Endodermal cell (in vitro differentiated cells): ENCODE measurements around the gene TMIE. TPM values are rescaled to one million over a fixed set of nuclear protein-coding genes. Genes with fewer than 3 reads are reported as not detected.
"Not testable (repeated sequence)": the region's sequence is repeated elsewhere in the genome, so short reads cannot be mapped to it uniquely, and the experiment has no call there.

ENCODE experiments used
- DNase-seq: peaks from one replicate; pipeline ENCODE4 v3.0.0-alpha.2; 2017
- H3K27ac ChIP-seq: 2 replicates; pipeline ENCODE4 v1.5.1; 2013; ENCODE audit warnings: mild to moderate bottlenecking, low read depth, low read length, moderate library complexity
- H3K27me3 ChIP-seq: 2 replicates; pipeline ENCODE4 v1.6.1; 2013; ENCODE audit warnings: mild to moderate bottlenecking, low read length, moderate library complexity; ENCODE audit not compliant: insufficient read depth, control insufficient read depth, poor library complexity, severe bottlenecking
- H3K36me3 ChIP-seq: 2 replicates; pipeline ENCODE4 v1.7.0; 2013; ENCODE audit warnings: mild to moderate bottlenecking, low read length, moderate library complexity; ENCODE audit not compliant: control insufficient read depth, insufficient read depth
- H3K4me1 ChIP-seq: one replicate; pipeline ENCODE4 v1.7.0; 2013; ENCODE audit warnings: low read length; ENCODE audit not compliant: control insufficient read depth, insufficient read depth
- H3K4me3 ChIP-seq: 2 replicates; pipeline ENCODE4 v1.5.1; 2013; ENCODE audit warnings: mild to moderate bottlenecking, low read length, moderate library complexity
- H3K9ac ChIP-seq: 2 replicates; pipeline ENCODE4 v1.6.1; 2013; ENCODE audit warnings: mild to moderate bottlenecking, low read length, moderate library complexity; ENCODE audit not compliant: poor library complexity, severe bottlenecking; ENCODE audit errors: extremely low read depth
- H3K9me3 ChIP-seq: 2 replicates; pipeline ENCODE4 v1.6.1; 2013; ENCODE audit warnings: mild to moderate bottlenecking, low read length, moderate library complexity; ENCODE audit not compliant: control insufficient read depth
- H3K27ac Mint-ChIP-seq: 2 replicates; pipeline ENCODE4 v1.8.0; 2020; ENCODE audit warnings: mixed read lengths
- H3K27me3 Mint-ChIP-seq: 2 replicates; pipeline ENCODE4 v1.8.0; 2021; ENCODE audit warnings: mild to moderate bottlenecking, mixed read lengths; ENCODE audit not compliant: insufficient read depth
- H3K36me3 Mint-ChIP-seq: 2 replicates; pipeline ENCODE4 v1.8.0; 2020; ENCODE audit warnings: low read depth, mixed read lengths
- H3K4me1 Mint-ChIP-seq: 2 replicates; pipeline ENCODE4 v1.8.0; 2020; ENCODE audit warnings: mixed read lengths
- H3K4me3 Mint-ChIP-seq: 2 replicates; pipeline ENCODE4 v1.8.0; 2020; ENCODE audit warnings: mild to moderate bottlenecking, moderate library complexity, mixed read lengths
- H3K9me3 Mint-ChIP-seq: 2 replicates; pipeline ENCODE4 v1.8.0; 2020; ENCODE audit warnings: mild to moderate bottlenecking, mixed read lengths
- WGBS, 2 experiments: methylation state at CpG; one replicate each; pipeline versions ENCODE4 v1.1.5 to v1.1.7; 2013; ENCODE audit warnings: missing lambda C conversion rate in 2 of 2, mixed read lengths in 1 of 2; ENCODE audit not compliant: insufficient coverage in 1 of 2, insufficient read length in 1 of 2; 5-methylcytosine and 5-hydroxymethylcytosine counted together
- total RNA-seq, 2 donors: library from RNA; stranded (reverse); fragmentation: NEBNext Ultra II Directional in 1 of 2; extraction: Animal tissue kit (Norgen Biotek cat#: 25700) in 1 of 2; gene quantifications; 2 replicates in 1 of 2; 3 replicates in 1 of 2; pipeline ENCODE4 v1.2.1, GENCODE V29; 2021
- TF ChIP-seq, protein P1 (sequence below): fragments of 200-600 bp; sonication (generic); conservative IDR thresholded peaks from 2 replicates; pipeline ENCODE4 v1.5.0; 2021; ENCODE audit warnings: antibody characterized with exemption, mild to moderate bottlenecking

TMIE gene
- total RNA-seq, 2 donors from 2014 or later, result 1.0 to 1.1 TPM

- H3K4me1 Mint-ChIP-seq, result no peaks in the 10 kb centered on the region
- peaks cover 4% of the 10 kb centered on the region for H3K27me3 Mint-ChIP-seq
- TF ChIP-seq, protein P1, sequence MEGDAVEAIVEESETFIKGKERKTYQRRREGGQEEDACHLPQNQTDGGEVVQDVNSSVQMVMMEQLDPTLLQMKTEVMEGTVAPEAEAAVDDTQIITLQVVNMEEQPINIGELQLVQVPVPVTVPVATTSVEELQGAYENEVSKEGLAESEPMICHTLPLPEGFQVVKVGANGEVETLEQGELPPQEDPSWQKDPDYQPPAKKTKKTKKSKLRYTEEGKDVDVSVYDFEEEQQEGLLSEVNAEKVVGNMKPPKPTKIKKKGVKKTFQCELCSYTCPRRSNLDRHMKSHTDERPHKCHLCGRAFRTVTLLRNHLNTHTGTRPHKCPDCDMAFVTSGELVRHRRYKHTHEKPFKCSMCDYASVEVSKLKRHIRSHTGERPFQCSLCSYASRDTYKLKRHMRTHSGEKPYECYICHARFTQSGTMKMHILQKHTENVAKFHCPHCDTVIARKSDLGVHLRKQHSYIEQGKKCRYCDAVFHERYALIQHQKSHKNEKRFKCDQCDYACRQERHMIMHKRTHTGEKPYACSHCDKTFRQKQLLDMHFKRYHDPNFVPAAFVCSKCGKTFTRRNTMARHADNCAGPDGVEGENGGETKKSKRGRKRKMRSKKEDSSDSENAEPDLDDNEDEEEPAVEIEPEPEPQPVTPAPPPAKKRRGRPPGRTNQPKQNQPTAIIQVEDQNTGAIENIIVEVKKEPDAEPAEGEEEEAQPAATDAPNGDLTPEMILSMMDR, result no peak
- Histone ChIP-seq H3K9ac (no peak overlapping the region), H3K4me1 (no peaks in the 10 kb centered on the region), H3K36me3 (no peaks in the 10 kb centered on the region), H3K9me3 (no peaks in the 10 kb centered on the region), H3K4me3 (no peak overlapping the region), H3K27ac (no peak overlapping the region), H3K27me3 (no peaks in the 10 kb centered on the region)
- WGBS, 2 experiments, result 84 to 88% methylated on average over 2 of the region's 2 CpGs
- no peaks in the 10 kb centered on the region for H3K36me3 Mint-ChIP-seq
- no peaks in the 10 kb centered on the region for H3K9me3 Mint-ChIP-seq
- H3K27ac Mint-ChIP-seq, result no peak overlapping the region
- no peak for DNase-seq
- no peak overlapping the region for H3K4me3 Mint-ChIP-seq
These were observed 47.0 kb downstream of the TMIE start for GRCh38 chr3:46748170-46748569.

- no peaks in the 10 kb centered on the region for H3K36me3 Mint-ChIP-seq
- no peaks in the 10 kb centered on the region for H3K9me3 Mint-ChIP-seq
- H3K4me3 Mint-ChIP-seq, result no peak overlapping the region
- H3K27me3 ChIP-seq, result no peaks in the 10 kb centered on the region
- H3K9ac ChIP-seq, result no peak overlapping the region
- no peaks in the 10 kb centered on the region for H3K4me1 ChIP-seq
- no peaks in the 10 kb centered on the region for H3K9me3 ChIP-seq
- no peak overlapping the region for H3K27ac ChIP-seq
- no peak overlapping the region for H3K4me3 ChIP-seq
- no peaks in the 10 kb centered on the region for H3K4me1 Mint-ChIP-seq
- TF ChIP-seq, protein P1, result no peak
- no peaks in the 10 kb centered on the region for H3K36me3 ChIP-seq
- H3K27ac Mint-ChIP-seq, result no peak overlapping the region
- peaks cover 4% of the 10 kb centered on the region for H3K27me3 Mint-ChIP-seq
- DNase-seq, result no peak
- 88 to 91% methylated on average over 4 of the region's 4 CpGs for WGBS, 2 experiments
These were observed 47.9 kb downstream of the TMIE start for GRCh38 chr3:46749129-46749528.

DNA sequence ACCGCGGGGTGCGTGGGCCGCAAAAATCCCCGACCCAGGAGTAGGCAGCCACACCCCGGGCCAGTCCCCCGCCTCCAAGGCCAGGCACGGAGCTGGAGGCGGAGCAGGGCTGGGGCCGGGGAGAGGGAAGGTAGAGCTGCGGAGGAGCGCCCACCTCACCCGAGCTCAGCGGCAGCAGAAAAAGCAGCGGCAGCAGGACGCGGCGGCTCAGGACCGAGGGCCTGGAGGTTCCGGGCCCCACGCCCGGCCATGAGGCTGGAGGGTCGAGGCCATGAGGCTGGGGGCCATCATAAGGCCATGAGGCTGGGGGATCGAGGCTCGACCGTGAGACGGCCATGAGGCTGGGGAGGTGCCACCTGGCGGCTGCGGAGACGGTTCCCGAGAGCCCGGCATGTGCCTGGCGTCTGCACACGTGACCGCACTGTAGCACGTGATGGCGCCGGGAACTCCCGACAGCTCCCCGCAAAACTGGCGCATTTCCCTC is 49.4 kb downstream of the TMIE start:
- H3K36me3 Mint-ChIP-seq, result no peaks in the 10 kb centered on the region
- DNase-seq, result no peak
- WGBS, 2 experiments, result 95 to 96% methylated on average over 31 to 41 of the region's 41 CpGs

GRCh38 chr3:46753127-46753526 is 51.9 kb downstream of the TMIE start:
- WGBS, 2 experiments, result 91 to 92% methylated on average over 6 of the region's 6 CpGs
- H3K9me3 Mint-ChIP-seq, H3K27ac Mint-ChIP-seq: not testable (repeated sequence)

More for the DNA sequence above, 49.4 kb downstream of the TMIE start:
- no peaks in the 10 kb centered on the region for H3K9me3 Mint-ChIP-seq
- Histone ChIP-seq H3K9me3 (no peaks in the 10 kb centered on the region), H3K9ac (no peak overlapping the region), H3K4me1 (no peaks in the 10 kb centered on the region), H3K36me3 (no peaks in the 10 kb centered on the region), H3K27ac (no peak overlapping the region), H3K4me3 (no peak overlapping the region), H3K27me3 (no peaks in the 10 kb centered on the region)
- TF ChIP-seq, protein P1, result no peak
- no peaks in the 10 kb centered on the region for H3K4me1 Mint-ChIP-seq
- no peak overlapping the region for H3K27ac Mint-ChIP-seq
- peaks cover 4% of the 10 kb centered on the region for H3K27me3 Mint-ChIP-seq
- H3K4me3 Mint-ChIP-seq, result no peak overlapping the region

More at GRCh38 chr3:46753127-46753526, 51.9 kb downstream of the TMIE start:
- not testable (repeated sequence) for H3K4me3 ChIP-seq, DNase-seq, H3K36me3 ChIP-seq, H3K4me3 Mint-ChIP-seq, H3K36me3 Mint-ChIP-seq, H3K27ac ChIP-seq, H3K27me3 ChIP-seq, H3K27me3 Mint-ChIP-seq, H3K9ac ChIP-seq, H3K9me3 ChIP-seq, H3K4me1 Mint-ChIP-seq, H3K4me1 ChIP-seq
